Gastroesophageal sphincter (tissue), 4 donors: Measurements from ENCODE around the gene FBXL17. TPM values are rescaled to one million over a fixed set of nuclear protein-coding genes. Genes with fewer than 3 reads are reported as not detected.
"Not testable (repeated sequence)": the region's sequence is repeated elsewhere in the genome, so short reads cannot be mapped to it uniquely, and the experiment has no call there.

Experiments
- ATAC-seq: fragments of 150-250 bp; one replicate; pipeline ENCODE4 v1.9.1; 2016; ENCODE audit warnings: mild to moderate bottlenecking, moderate library complexity
- H3K27ac ChIP-seq, 4 donors: fragments of 200-600 bp; sonication (generic) in 3 of 4; 1 replicate in 3 of 4; 2 replicates in 1 of 4; pipeline ENCODE4 v1.5.1; 2016 to 2019
- H3K27me3 ChIP-seq: fragments of 200-600 bp; sonication (generic); one replicate; pipeline ENCODE4 v1.5.1; 2019
- H3K36me3 ChIP-seq, 2 donors: fragments of 200-600 bp; sonication (generic); one replicate each; pipeline ENCODE4 v1.5.1; 2019; ENCODE audit warnings: control low read depth in 1 of 2
- H3K4me1 ChIP-seq, 3 donors: fragments of 200-600 bp; sonication (generic); 1 replicate in 2 of 3; 2 replicates in 1 of 3; pipeline ENCODE4 v1.5.1; 2016 to 2019; ENCODE audit warnings: control low read depth in 2 of 3
- H3K4me3 ChIP-seq, 2 donors: fragments of 200-600 bp; sonication (generic); one replicate each; pipeline ENCODE4 v1.5.1; 2019; ENCODE audit warnings: mild to moderate bottlenecking in 1 of 2, moderate library complexity in 1 of 2
- H3K9me3 ChIP-seq, 3 donors: fragments of 200-600 bp; sonication (generic); one replicate each; pipeline ENCODE4 v1.5.1; 2017 to 2019; ENCODE audit warnings: control low read depth in 2 of 3
- CTCF ChIP-seq, 4 experiments: fragments of 200-600 bp in 2 of 4; fragments of 450-650 bp in 2 of 4; sonication (generic) in 1 of 4; IDR thresholded peaks; one replicate each; pipeline ENCODE4 v1.5.1; 2017 to 2019; ENCODE audit warnings: antibody characterized with exemption in 4 of 4, mild to moderate bottlenecking in 2 of 4, moderate library complexity in 2 of 4
- EP300 ChIP-seq: sonication (generic); formaldehyde crosslinking; IDR thresholded peaks from one replicate; pipeline ENCODE4 v1.6.1; 2017; ENCODE audit warnings: antibody characterized with exemption, mild to moderate bottlenecking
- POLR2A ChIP-seq, 2 donors: fragments of 450-650 bp; IDR thresholded peaks; one replicate each; pipeline ENCODE4 v1.6.1; 2017; ENCODE audit warnings: antibody characterized with exemption in 2 of 2, mild to moderate bottlenecking in 2 of 2, moderate library complexity in 1 of 2
- POLR2AphosphoS5 ChIP-seq: sonication (generic); formaldehyde crosslinking; IDR thresholded peaks from one replicate; pipeline ENCODE4 v1.6.1; 2017; ENCODE audit warnings: antibody characterized with exemption
- WGBS, 2 donors: methylation state at CpG; one replicate each; pipeline ENCODE4 v1.1.5; 2018; ENCODE audit warnings: low coverage in 1 of 2; 5-methylcytosine and 5-hydroxymethylcytosine counted together
- total RNA-seq, 4 donors: library from RNA; depleted of rRNA; stranded (reverse); fragments of >200 nt; gene quantifications; one replicate each; pipeline ENCODE4 v1.1.0, GENCODE V29; 2016

The FBXL17 gene
- total RNA-seq, 4 donors from 2014 or later = 15.3 to 25.5 (median 21.7) TPM

DNA sequence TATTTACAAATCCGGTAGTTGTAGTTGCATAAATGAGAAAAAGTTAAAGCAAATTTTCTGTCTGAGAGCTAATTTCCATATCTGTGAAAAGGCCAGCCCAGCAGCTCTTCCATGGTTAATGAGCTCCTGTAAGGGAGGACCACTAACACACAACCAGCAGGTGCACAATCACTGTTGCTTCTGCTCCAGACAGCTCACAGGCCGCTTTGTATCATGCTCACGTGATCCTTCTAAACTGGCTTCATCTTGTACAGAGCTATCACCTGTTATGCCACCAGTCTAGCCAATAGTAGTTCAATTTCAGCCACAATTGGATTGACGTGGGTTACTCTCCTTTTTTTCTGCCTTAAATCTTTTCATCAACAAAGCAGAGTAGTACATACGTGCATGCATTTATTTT lies 38.3 kb upstream of the FBXL17 start:
- no peak for ATAC-seq
- TF ChIP-seq POLR2A (IDR thresholded peaks at IDR 0.05) (no peak), POLR2AphosphoS5 (no peak), EP300 (no peak), CTCF (IDR thresholded peaks at IDR 0.05) (no peak)
- Histone ChIP-seq H3K4me3 (no peak overlapping the region), H3K36me3 (no peaks in the 10 kb centered on the region), H3K4me1 (no peaks in the 10 kb centered on the region), H3K9me3 (no peaks in the 10 kb centered on the region), H3K27me3 (no peaks in the 10 kb centered on the region), H3K27ac (no peak overlapping the region)
- 82 to 85% methylated on average over 5 of the region's 5 CpGs for WGBS, 2 donors

GRCh38 chr5:108418197-108418596 lies 36.3 kb upstream of the FBXL17 start:
- no peak overlapping the region for H3K4me3 ChIP-seq
- WGBS, 2 donors = 70 to 100% methylated on average over 2 of the region's 8 CpGs
- ATAC-seq = no peak

GRCh38 chr5:108417166-108417670 lies 35.3 kb upstream of the FBXL17 start:
- ATAC-seq = no peak
- no peak overlapping the region for H3K27ac ChIP-seq
- H3K36me3 ChIP-seq = no peaks in the 10 kb centered on the region
- H3K4me3 ChIP-seq = no peak overlapping the region
- H3K9me3 ChIP-seq = no peaks in the 10 kb centered on the region
- H3K27me3 ChIP-seq = no peaks in the 10 kb centered on the region
- TF ChIP-seq CTCF (IDR thresholded peaks at IDR 0.05) (no peak), POLR2A (IDR thresholded peaks at IDR 0.05) (no peak)
- WGBS, 2 donors = 60 to 79% methylated on average over 4 to 5 of the region's 5 CpGs
- no peaks in the 10 kb centered on the region for H3K4me1 ChIP-seq

More at GRCh38 chr5:108418197-108418596, 36.3 kb upstream of the FBXL17 start:
- H3K4me1 ChIP-seq = no peaks in the 10 kb centered on the region
- no peaks in the 10 kb centered on the region for H3K9me3 ChIP-seq
- H3K27ac ChIP-seq = no peak overlapping the region
- no peak for TF ChIP-seq CTCF (IDR thresholded peaks at IDR 0.05)
- TF ChIP-seq EP300 = no peak
- no peak for TF ChIP-seq POLR2A (IDR thresholded peaks at IDR 0.05)
- H3K27me3 ChIP-seq = no peaks in the 10 kb centered on the region
- no peaks in the 10 kb centered on the region for H3K36me3 ChIP-seq

GRCh38 chr5:108415726-108416125 lies 33.8 kb upstream of the FBXL17 start:
- Histone ChIP-seq H3K27me3 (no peaks in the 10 kb centered on the region), H3K36me3 (no peaks in the 10 kb centered on the region), H3K4me3 (no peak overlapping the region), H3K9me3 (no peaks in the 10 kb centered on the region), H3K27ac (no peak overlapping the region), H3K4me1 (no peaks in the 10 kb centered on the region)
- ATAC-seq = no peak
- TF ChIP-seq EP300 (no peak), POLR2A (IDR thresholded peaks at IDR 0.05) (no peak), CTCF (IDR thresholded peaks at IDR 0.05) (no peak), POLR2AphosphoS5 (no peak)

DNA sequence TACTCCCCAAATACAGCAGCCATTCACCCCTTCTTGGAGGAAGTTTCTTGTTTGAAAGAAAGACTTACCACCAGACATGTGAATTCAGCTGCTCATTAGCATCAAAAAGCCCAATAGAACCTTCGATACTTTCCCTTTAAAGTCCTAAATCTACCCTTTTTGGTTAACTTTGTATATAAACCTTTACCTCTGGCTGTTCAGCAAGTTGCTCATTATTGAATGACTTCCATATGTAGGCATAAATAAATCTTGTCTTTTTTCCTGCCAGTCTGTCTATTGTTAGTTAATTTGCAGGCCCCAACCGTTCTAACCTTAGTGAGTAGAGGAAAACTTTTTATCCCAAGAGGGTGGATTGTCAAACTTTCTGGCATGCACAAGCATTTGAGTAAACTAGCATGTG lies 27.9 kb upstream of the FBXL17 start:
- Histone ChIP-seq H3K27me3 (no peaks in the 10 kb centered on the region), H3K4me3 (no peak overlapping the region), H3K36me3 (no peaks in the 10 kb centered on the region), H3K4me1 (no peaks in the 10 kb centered on the region), H3K27ac (no peak overlapping the region), H3K9me3 (no peaks in the 10 kb centered on the region)
- no peak for TF ChIP-seq EP300
- no peak for TF ChIP-seq POLR2AphosphoS5
- TF ChIP-seq POLR2A (IDR thresholded peaks at IDR 0.05) = no peak
- no peak for TF ChIP-seq CTCF (IDR thresholded peaks at IDR 0.05)
- ATAC-seq = no peak
- WGBS, 2 donors = 40 to 55% methylated on average over 2 of the region's 2 CpGs

DNA sequence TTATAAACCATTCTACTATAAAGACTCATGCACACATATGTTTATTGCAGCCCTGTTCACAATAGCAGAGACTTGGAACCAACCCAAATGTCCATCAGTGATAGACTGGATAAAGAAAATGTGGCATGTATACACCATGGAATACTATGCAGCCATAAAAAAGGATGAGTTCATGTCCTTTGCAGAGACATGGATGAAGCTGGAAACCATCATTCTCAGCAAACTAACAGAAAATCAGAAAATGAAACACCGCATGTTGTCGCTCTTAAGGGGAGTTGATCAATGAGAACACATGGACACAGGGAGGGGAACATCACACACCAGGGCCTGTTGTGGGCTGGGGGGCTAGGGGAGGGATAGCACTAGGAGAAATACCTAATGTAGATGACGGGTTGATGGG lies 23.3 kb upstream of the FBXL17 start:
- not testable (repeated sequence) for H3K4me1 ChIP-seq, H3K9me3 ChIP-seq, H3K36me3 ChIP-seq, ATAC-seq, H3K27ac ChIP-seq, H3K27me3 ChIP-seq, H3K4me3 ChIP-seq
- WGBS, 2 donors = 89 to 100% methylated on average over 3 of the region's 3 CpGs
